Left ventricle myocardium inferior (tissue), 1 donor: ENCODE data around the gene NR6A1. TPM values are rescaled to one million over a fixed set of nuclear protein-coding genes. Genes with fewer than 3 reads are reported as not detected.

Experiments
- DNase-seq: peaks from one replicate; pipeline ENCODE4 v3.0.0-alpha.2; 2020
- H3K27ac ChIP-seq: fragments of 200-600 bp; replicated peaks from 2 replicates; pipeline ENCODE4 v1.8.0; 2021
- H3K27me3 ChIP-seq: fragments of 200-600 bp; 2 replicates; pipeline ENCODE4 v1.8.0; 2021; ENCODE audit warnings: low read depth
- H3K36me3 ChIP-seq: fragments of 200-600 bp; 2 replicates; pipeline ENCODE4 v1.8.0; 2021
- H3K4me1 ChIP-seq: fragments of 200-600 bp; 2 replicates; pipeline ENCODE4 v1.8.0; 2021
- H3K4me3 ChIP-seq: fragments of 200-600 bp; 2 replicates; pipeline ENCODE4 v1.8.0; 2021; ENCODE audit warnings: mild to moderate bottlenecking, moderate library complexity
- H3K9me3 ChIP-seq: fragments of 200-600 bp; replicated peaks from 2 replicates; pipeline ENCODE4 v1.8.0; 2021
- CTCF ChIP-seq: fragments of 200-600 bp; IDR thresholded peaks from 2 replicates; pipeline ENCODE4 v1.8.0; 2021; ENCODE audit warnings: antibody characterized with exemption, mild to moderate bottlenecking, borderline replicate concordance
- intact Hi-C: fragments of 100-400 bp; cut with micrococcal nuclease; formaldehyde crosslinking; loops from one replicate; pipeline ENCODE4 v1.11.0; 2022
- total RNA-seq: library from RNA; stranded (reverse); fragmentation: NEBNext Ultra II Directional; extraction: Animal tissue kit (Norgen Biotek cat#: 25700); gene quantifications from one replicate; pipeline ENCODE4 v1.2.1, GENCODE V29; 2021
- donor health status: DM: no; HTN: yes; CAD: no; lungs with severe emphysema.

Gene NR6A1
- total RNA-seq, 1 donor from 2014 or later, result 1.0 TPM

- H3K27me3 ChIP-seq, result peaks cover 74% of the 10 kb centered on the region
- no peaks in the 10 kb centered on the region for H3K36me3 ChIP-seq
- no peak for TF ChIP-seq CTCF
- no peak overlapping the region for H3K4me3 ChIP-seq
- no peak overlapping the region for H3K27ac ChIP-seq
- H3K9me3 ChIP-seq, result no peaks in the 10 kb centered on the region
- DNase-seq, result no peak
- intact Hi-C loops, result no loop called here
- no peaks in the 10 kb centered on the region for H3K4me1 ChIP-seq
Measured at GRCh38 chr9:124496463-124496862, 274.6 kb downstream of the NR6A1 start.

GRCh38 chr9:124496075-124496449, 275.0 kb downstream of the NR6A1 start:
- no peak overlapping the region for H3K4me3 ChIP-seq
- no peaks in the 10 kb centered on the region for H3K4me1 ChIP-seq
- TF ChIP-seq CTCF, result no peak
- no peaks in the 10 kb centered on the region for H3K36me3 ChIP-seq
- intact Hi-C loops, result no loop called here
- no peaks in the 10 kb centered on the region for H3K9me3 ChIP-seq
- H3K27me3 ChIP-seq, result peaks cover 74% of the 10 kb centered on the region
- DNase-seq, result no peak
- H3K27ac ChIP-seq, result no peak overlapping the region

- Histone ChIP-seq H3K4me1 (no peaks in the 10 kb centered on the region), H3K27me3 (peaks cover 74% of the 10 kb centered on the region), H3K9me3 (no peaks in the 10 kb centered on the region), H3K27ac (no peak overlapping the region), H3K4me3 (no peak overlapping the region), H3K36me3 (no peaks in the 10 kb centered on the region)
- DNase-seq, result no peak
- intact Hi-C loops, result no loop called here
- no peak for TF ChIP-seq CTCF
Measured at GRCh38 chr9:124495126-124496074, 275.7 kb downstream of the NR6A1 start.

- no peak for DNase-seq
- TF ChIP-seq CTCF, result no peak
- intact Hi-C loops, result no loop called here
- H3K4me1 ChIP-seq, result no peaks in the 10 kb centered on the region
- no peaks in the 10 kb centered on the region for H3K36me3 ChIP-seq
- H3K9me3 ChIP-seq, result no peaks in the 10 kb centered on the region
- peaks cover 69% of the 10 kb centered on the region for H3K27me3 ChIP-seq
- H3K27ac ChIP-seq, result no peak overlapping the region
- no peak overlapping the region for H3K4me3 ChIP-seq
Measured at GRCh38 chr9:124493794-124494479, 277.2 kb downstream of the NR6A1 start.

- H3K9me3 ChIP-seq, result no peaks in the 10 kb centered on the region
- no peak overlapping the region for H3K27ac ChIP-seq
- intact Hi-C loops, result no loop called here
- H3K4me3 ChIP-seq, result no peak overlapping the region
- H3K4me1 ChIP-seq, result no peaks in the 10 kb centered on the region
- no peak for DNase-seq
- peaks cover 69% of the 10 kb centered on the region for H3K27me3 ChIP-seq
- TF ChIP-seq CTCF, result no peak
- H3K36me3 ChIP-seq, result no peaks in the 10 kb centered on the region
Measured at GRCh38 chr9:124493218-124493617, 277.9 kb downstream of the NR6A1 start.
